GM21619 (cell line): ENCODE results near the gene AGMO.

Source experiments
- ATAC-seq: cut with Tn5 transposase; IDR thresholded peaks from one replicate; pipeline ENCODE4 v1.9.1; 2021; ENCODE audit not compliant: unreplicated experiment

AGMO gene

DNA sequence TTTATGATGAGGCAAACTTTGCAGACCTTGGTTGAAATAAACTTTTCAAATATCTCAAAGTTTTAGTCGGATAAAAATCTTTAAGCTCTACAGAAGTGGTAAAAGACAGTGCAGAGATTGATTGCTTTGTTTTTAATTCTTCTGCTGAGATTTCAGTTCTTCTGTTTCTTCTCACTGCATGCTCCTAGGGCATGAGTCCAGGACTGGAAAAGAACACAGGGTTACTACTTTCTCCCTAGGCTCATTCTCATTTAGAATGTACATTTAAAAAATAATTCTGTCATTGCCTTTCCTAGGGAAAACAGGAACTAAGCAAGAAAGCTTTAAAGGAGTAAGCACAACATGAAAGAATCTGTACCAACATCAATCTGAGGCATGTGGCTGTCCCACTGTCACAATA, 402.6 kb downstream of the AGMO start:
- no peak for ATAC-seq

DNA sequence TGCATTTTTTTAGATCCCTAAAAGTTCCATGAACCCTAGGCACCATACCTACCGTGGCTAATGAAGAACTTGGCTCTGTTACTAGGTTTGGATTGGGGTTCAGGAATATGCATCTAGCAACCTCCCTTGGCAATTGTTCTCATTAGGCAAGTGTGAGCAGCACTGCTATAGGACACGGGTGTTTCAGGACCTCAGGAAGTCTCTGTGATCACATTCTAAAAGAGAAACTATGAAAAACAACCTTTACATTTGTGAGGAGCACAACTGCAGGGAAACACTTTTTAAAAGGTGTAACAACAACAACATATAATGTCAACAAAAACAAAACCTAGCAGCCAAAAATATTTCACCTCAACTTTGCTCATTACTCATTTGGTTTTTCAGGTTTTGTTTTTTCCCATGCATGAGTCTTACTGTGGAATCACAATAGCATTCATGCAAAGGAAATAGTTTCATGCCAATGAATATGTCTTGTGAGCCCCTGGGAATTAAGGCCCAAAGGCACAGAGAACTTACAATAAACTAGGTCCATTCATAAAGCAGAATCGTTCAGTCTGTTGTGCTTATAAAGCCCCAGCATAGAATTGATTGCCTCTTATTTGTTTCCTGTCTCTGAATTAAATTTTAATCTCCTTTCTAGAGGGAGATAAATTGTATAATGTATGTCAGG, 403.5 kb downstream of the AGMO start:
- no peak for ATAC-seq
